Measurements from ENCODE around the gene DPRX.

Gene DPRX

GRCh38 chr19:53597023-53597422, 34.8 kb upstream of the DPRX start:
- H3K4me3 ChIP-seq (ENCODE audit: control insufficient read depth, low read depth, low read length): no peak overlapping the region
- no peak for DNase-seq (ENCODE audit: low read depth)
- no peak for TF ChIP-seq CTCF (conservative IDR thresholded peaks at IDR 0.05; ENCODE audit: control insufficient read depth, insufficient read depth, low read depth, low read length)

GRCh38 chr19:53598361-53598760, 33.4 kb upstream of the DPRX start:
- no peak for DNase-seq (ENCODE audit: low read depth)
- H3K4me3 ChIP-seq (ENCODE audit: control insufficient read depth, low read depth, low read length): no peak overlapping the region
- TF ChIP-seq CTCF (conservative IDR thresholded peaks at IDR 0.05; ENCODE audit: control insufficient read depth, insufficient read depth, low read depth, low read length): no peak

GRCh38 chr19:53600217-53600616, 31.6 kb upstream of the DPRX start:
- no peak overlapping the region for H3K4me3 ChIP-seq (ENCODE audit: control insufficient read depth, low read depth, low read length)
- no peak for TF ChIP-seq CTCF (conservative IDR thresholded peaks at IDR 0.05; ENCODE audit: control insufficient read depth, insufficient read depth, low read depth, low read length)
- no peak for DNase-seq (ENCODE audit: low read depth)

- no peak for TF ChIP-seq CTCF (conservative IDR thresholded peaks at IDR 0.05; ENCODE audit: control insufficient read depth, insufficient read depth, low read depth, low read length)
- no peak overlapping the region for H3K4me3 ChIP-seq (ENCODE audit: control insufficient read depth, low read depth, low read length)
- no peak for DNase-seq (ENCODE audit: low read depth)
These were observed 25.8 kb upstream of the DPRX start for GRCh38 chr19:53606031-53606430.

GRCh38 chr19:53608381-53608780, 23.4 kb upstream of the DPRX start:
- DNase-seq (ENCODE audit: low read depth): no peak
- no peak for TF ChIP-seq CTCF (conservative IDR thresholded peaks at IDR 0.05; ENCODE audit: control insufficient read depth, insufficient read depth, low read depth, low read length)
- H3K4me3 ChIP-seq (ENCODE audit: control insufficient read depth, low read depth, low read length): no peak overlapping the region

- H3K4me3 ChIP-seq (ENCODE audit: control insufficient read depth, low read depth, low read length): no peak overlapping the region
- DNase-seq (ENCODE audit: low read depth): no peak
- TF ChIP-seq CTCF (conservative IDR thresholded peaks at IDR 0.05; ENCODE audit: control insufficient read depth, insufficient read depth, low read depth, low read length): no peak
These were observed 18.9 kb upstream of the DPRX start for GRCh38 chr19:53612762-53613526.
